ENCODE measurements around the gene ROCK2.

ROCK2 gene

DNA sequence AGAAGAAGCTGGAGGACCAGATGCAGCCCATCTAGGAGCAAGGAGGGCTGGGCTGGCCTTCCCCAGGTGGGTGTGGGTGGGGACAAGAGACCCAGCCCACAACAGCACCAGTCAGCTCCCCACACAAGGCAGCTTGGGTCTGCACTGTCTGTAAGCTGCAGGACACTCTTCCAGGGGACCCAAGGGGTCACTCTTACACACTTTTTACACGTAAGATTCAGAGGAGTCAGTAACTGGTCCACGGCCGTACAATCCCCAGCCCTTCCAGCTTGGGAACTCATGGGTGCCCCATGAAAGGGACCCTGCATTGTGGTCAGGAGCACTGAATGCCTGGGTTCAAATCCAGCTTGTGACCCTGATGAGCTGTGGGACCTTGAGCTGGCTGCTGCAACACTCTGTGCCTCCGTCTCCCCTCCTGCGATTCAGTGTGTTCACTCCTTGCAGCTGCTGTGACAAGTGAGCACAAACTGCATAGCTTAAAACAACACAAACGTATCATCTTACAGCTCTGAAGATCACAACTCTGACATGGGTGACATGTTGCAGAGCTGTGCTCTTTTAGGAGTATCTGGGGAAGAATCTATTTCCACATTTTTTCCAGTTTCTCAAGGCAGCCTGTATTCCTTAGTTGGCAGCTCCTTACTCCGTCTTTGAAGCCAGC is 200.2 kb downstream of the ROCK2 start:
- no peak for DNase-seq

DNA sequence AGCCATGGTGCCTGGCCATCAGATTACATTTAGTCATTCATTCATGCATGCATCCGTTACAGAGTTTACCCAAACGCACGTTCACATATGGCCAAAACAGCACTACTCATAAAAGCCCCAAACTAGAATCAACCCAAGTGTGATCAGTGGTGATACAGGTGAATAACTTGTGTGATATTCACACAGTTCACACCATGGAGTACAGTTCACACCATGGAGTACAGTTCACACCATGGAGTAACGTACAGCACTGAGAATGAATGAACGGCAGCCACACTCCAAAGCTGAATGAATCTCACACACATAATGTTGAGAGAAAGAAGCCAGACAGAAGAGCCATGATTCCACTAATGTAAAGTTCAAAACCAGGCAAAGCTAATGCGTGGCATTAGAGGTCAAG is 201.4 kb downstream of the ROCK2 start:
- DNase-seq: no peak

DNA sequence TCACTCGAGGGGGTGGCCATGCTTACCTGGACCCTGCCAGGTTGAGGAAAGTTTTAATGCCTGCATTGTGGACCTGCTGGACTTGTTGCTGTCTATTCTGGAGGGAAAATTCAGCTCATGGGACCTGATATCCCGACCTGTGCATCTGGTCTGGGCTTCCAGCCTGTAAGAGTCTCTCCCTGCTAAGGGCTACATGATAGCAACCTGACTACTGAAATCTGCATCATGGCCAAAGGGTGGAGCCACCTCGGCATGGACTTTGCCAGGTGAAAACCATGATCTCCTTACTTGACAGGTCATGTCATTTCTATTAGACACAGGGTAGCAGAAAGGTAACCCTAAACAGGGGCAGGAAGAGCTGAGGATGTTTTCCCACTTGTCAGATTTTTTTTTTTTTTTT is 202.1 kb downstream of the ROCK2 start:
- no peak for DNase-seq

DNA sequence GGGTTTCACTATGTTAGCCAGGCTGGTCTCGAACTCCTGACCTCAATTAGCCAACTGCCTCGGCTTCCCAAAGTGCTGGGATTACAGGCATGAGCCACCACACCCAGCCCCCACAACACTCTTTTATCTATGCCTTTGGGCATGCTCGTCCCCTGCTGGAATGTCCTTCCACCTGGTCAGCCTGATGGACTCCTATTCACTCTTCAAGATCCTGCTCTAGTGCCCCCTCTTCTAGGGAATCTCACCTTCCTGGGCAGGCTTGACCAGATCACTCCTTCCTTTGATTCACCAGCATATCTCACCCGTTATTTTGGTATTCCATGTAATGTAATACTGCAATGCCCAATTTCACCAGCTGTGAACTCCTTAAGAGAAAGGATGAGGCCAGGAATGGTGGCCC is 203.1 kb downstream of the ROCK2 start:
- DNase-seq: no peak

DNA sequence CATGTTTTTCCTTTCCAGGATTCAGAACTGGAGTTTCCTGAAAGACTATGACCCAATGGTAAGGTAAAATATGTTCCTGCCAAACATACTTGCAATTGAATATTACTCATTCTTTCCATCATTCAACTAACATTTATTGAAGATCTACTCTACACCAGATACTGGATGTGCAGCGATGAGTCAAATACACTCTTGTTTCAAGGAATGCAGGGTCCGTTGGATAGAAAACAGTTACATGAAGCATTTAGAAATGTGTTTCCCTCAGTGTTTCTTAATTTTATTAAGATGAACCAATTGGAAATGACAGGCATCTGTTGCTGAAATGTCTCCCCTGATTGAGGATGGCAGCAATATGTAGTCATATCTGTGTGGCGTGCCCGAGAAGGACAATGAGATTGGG is 203.9 kb downstream of the ROCK2 start:
- no peak for DNase-seq

DNA sequence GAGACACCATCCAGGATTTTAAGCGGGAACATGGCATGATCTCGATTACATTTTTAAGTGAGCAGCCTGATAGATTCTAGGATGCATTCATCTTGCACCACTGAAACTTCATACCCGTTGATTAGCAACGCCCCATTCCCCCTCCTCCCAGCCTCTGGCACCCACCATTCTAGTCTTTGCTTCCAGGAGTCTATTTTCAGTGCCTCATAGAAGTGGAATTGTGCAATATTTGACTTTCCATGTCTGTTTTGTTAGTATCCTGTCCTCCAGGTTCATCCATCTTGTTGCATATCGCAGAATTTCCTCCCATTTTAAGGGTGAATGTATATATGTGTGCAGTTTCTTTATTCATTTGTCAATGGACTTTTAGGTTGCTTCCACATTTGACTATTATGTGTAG is 210.1 kb downstream of the ROCK2 start:
- no peak for DNase-seq

DNA sequence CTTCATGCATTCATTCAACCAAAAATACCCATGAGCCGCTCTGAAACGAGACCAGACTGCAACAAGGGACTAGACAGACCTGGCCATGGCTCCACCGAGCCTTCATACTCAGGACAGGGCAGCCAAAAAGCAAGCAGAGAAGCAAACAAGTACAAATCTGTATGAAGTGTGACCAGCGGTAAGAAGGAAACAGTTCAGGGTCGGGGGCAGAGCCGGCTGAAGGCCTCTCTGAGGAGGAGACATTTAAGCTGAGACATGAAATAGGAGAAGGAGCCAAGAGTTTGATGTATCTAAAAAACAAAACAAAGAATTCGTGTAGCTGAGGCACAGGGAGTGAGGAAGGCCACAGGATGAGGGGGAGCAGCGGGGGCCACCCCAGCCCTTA is 210.5 kb downstream of the ROCK2 start:
- no peak for DNase-seq

DNA sequence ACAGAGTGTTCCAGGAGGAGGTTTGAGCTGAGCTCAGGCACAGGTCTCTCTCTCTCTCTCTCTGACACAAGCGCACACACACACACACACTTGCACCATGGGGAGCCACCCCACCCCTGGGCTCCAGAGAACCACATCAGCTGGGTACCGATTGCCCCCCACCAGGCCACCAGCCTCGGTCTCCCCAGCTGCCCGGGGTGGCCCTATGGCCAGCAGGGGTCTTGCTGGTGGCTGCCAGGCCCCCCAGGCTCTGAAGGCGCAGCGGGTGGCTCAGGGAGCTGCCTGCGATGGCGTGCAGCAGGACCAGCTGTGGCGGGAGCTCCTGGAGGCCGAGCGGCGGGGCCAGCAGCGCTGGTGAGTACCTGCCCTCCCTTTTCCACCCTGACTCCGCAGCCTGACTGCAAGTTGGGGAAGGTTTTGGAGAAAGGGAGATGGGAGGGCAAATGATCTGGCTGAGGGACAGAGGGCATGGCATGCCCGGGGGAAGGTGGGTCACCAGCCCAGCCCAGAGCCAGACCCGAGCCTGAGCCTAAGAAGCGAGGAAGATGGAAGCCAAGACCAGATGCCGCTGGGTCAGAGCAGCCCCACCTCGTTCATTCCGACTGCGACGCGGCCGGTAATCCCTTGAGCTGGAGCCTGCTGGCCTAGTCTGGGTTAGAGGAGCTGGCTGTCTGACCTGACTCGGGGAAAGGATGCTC is 211.0 kb downstream of the ROCK2 start:
- DNase-seq: no peak

DNA sequence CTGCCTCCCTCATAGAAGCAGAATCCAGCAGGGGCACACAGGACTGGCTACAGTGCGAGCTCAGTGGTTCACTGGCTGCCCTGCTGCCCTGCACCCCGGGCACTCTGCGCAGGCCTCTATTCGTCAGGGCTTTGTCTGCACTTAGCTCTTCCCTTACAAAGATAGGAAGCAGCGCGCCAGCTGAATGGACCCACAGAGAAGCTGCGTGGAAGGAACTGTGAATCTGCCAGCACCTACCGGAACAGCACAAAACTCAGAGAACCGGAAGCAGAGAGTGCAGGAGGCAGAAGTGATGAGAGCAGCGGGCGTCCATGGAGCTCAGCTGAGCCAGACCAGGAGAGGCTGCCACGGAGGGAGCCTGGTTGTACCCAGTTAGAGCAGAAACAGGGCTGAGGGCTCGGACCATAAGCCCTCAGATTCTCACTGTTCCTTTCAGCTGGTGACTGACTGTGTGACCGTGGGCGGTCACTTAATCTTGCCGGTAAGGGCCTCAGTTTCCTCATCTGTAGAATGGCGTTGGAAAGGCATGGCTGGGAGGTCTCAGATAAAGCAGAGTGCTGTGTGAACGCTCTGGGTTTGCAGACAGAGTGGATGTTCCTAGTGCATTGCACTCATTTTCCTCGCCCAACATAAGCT is 212.3 kb downstream of the ROCK2 start:
- DNase-seq: no peak

DNA sequence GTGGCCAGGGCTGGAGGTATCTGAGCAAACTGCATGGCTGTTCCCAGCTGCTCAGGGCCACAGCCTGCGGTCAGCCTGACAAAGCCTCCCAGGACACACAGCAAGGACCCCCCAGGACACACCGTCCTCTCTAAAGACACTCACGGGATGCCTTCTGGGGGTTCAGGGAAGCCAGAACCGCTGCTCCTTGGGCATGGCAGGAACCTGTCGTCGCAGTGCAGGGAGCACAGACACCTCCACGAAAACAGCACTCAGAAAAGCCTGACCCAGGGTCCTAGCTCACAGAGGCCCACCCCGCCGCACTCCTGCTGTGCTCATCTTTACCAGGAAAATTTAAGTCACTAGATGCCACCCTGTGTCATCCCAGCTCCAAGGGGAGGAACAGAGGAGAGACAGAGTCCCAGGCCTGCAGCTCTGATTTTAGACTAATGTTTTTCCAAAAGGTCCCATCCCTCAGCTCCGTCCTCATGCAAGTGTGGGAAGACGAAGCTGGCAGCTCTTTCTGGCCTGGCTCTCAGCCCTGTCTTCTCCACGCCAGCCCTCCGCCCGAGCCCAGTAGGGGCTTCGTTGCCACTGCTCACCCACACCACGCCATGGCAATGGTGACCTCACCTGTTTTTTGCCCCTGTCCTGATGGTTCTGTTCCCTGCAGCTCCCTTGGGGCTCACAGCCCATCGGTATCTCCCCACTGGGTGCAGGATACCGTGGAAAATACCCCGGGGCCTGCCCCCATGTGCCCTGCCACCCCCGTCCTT is 213.1 kb downstream of the ROCK2 start:
- DNase-seq: no peak
